Measurements from ENCODE around the gene DDTL. TPM values are rescaled to one million over a fixed set of nuclear protein-coding genes. Genes with fewer than 3 reads are reported as not detected.
"Not testable (repeated sequence)": the region's sequence is repeated elsewhere in the genome, so short reads cannot be mapped to it uniquely, and the experiment has no call there.

The DDTL gene
- polyA plus RNA-seq, 1 of the 3 experiments (the other 2 are of a cell fraction) = 1.6 TPM

- DNase-seq; H3K27me3 ChIP-seq (ENCODE audit: insufficient read depth); CTCF ChIA-PET; H3F3A ChIP-seq (replicated peaks; ENCODE audit: insufficient read depth); H3K79me2 ChIP-seq (ENCODE audit: insufficient read depth); H3K4me3 ChIP-seq (ENCODE audit: low read depth in 2 of 2, low read length in 1 of 2); POLR2A ChIA-PET; H4K20me1 ChIP-seq (ENCODE audit: insufficient read depth); H3K9me2 ChIP-seq; H3K4me1 ChIP-seq (ENCODE audit: control insufficient read depth in 1 of 2, insufficient read depth in 2 of 2, low read depth in 1 of 2, low read length in 1 of 2); H3K36me3 ChIP-seq (replicated peaks in 1 of 2; ENCODE audit: control insufficient read depth in 1 of 2, insufficient read depth in 2 of 2, low read length in 1 of 2); H3K9ac ChIP-seq; H3K27ac ChIP-seq (ENCODE audit: low read depth in 2 of 2, low read length in 1 of 2); H3K9me3 ChIP-seq; H2AFZ ChIP-seq (ENCODE audit: low read depth); H3K4me2 ChIP-seq: not testable (repeated sequence)
- no CpG with 5 or more reads among the region's 41 CpGs for WGBS (ENCODE audit: low lambda C conversion rate)
These were observed 13.0 kb downstream of the DDTL start, which contains the start of gene GSTT2 for GRCh38 chr22:23979557-23980240. GSTT2 (plus strand) TSS chr22:23980134.

- H2AFZ ChIP-seq (ENCODE audit: low read depth); H3K27ac ChIP-seq (ENCODE audit: low read depth in 2 of 2, low read length in 1 of 2); H3K9me2 ChIP-seq; H3K9ac ChIP-seq; CTCF ChIA-PET; DNase-seq; H3K4me2 ChIP-seq; H3K4me1 ChIP-seq (ENCODE audit: control insufficient read depth in 1 of 2, insufficient read depth in 2 of 2, low read depth in 1 of 2, low read length in 1 of 2); H3K79me2 ChIP-seq (ENCODE audit: insufficient read depth); H4K20me1 ChIP-seq (ENCODE audit: insufficient read depth); H3K9me3 ChIP-seq; POLR2A ChIA-PET; H3K36me3 ChIP-seq (replicated peaks in 1 of 2; ENCODE audit: control insufficient read depth in 1 of 2, insufficient read depth in 2 of 2, low read length in 1 of 2); H3K4me3 ChIP-seq (ENCODE audit: low read depth in 2 of 2, low read length in 1 of 2); H3F3A ChIP-seq (replicated peaks; ENCODE audit: insufficient read depth); H3K27me3 ChIP-seq (ENCODE audit: insufficient read depth): not testable (repeated sequence)
- 17% methylated on average over 3 of the region's 7 CpGs for WGBS (ENCODE audit: low lambda C conversion rate)
These were observed 13.9 kb downstream of the DDTL start for GRCh38 chr22:23980567-23980966.

- Histone ChIP-seq H3K4me1 (ENCODE audit: control insufficient read depth in 1 of 2, insufficient read depth in 2 of 2, low read depth in 1 of 2, low read length in 1 of 2) (no peaks in the 10 kb centered on the region; a peak in 1 of 4 replicates), H3K9me3 (no peaks in the 10 kb centered on the region), H4K20me1 (ENCODE audit: insufficient read depth) (no peaks in the 10 kb centered on the region), H3K27ac (ENCODE audit: low read depth in 2 of 2, low read length in 1 of 2) (no peak overlapping the region), H3K4me3 (ENCODE audit: low read depth in 2 of 2, low read length in 1 of 2) (no peak overlapping the region), H2AFZ (ENCODE audit: low read depth) (no peak overlapping the region), H3K27me3 (ENCODE audit: insufficient read depth) (no peaks in the 10 kb centered on the region), H3K36me3 (replicated peaks in 1 of 2; ENCODE audit: control insufficient read depth in 1 of 2, insufficient read depth in 2 of 2, low read length in 1 of 2) (no peaks in the 10 kb centered on the region), H3K9me2 (no peaks in the 10 kb centered on the region), H3K4me2 (no peak overlapping the region), H3K79me2 (ENCODE audit: insufficient read depth) (no peaks in the 10 kb centered on the region), H3K9ac (no peak overlapping the region), H3F3A (replicated peaks; ENCODE audit: insufficient read depth) (no peaks in the 10 kb centered on the region)
- POLR2A ChIA-PET = no interaction called here
- TF ChIP-seq MEF2A (IDR thresholded peaks at IDR 0.05; ENCODE audit: borderline replicate concordance, low read depth) = no peak
- TF ChIP-seq REST (IDR thresholded peaks at IDR 0.05; ENCODE audit: low read depth, low read length) = no peak
- TF ChIP-seq RAD21 (IDR thresholded peaks at IDR 0.05; ENCODE audit: low read length) = peak; percentile 81
- TF ChIP-seq EZH2phosphoT487 (IDR thresholded peaks at IDR 0.05; ENCODE audit: borderline replicate concordance, low read depth) = no peak
- peak; percentile 24; the same call in 1 of the 2 replicates for TF ChIP-seq MAX (IDR thresholded peaks at IDR 0.05; ENCODE audit: low read depth)
- no peak for TF ChIP-seq TAF1 (IDR thresholded peaks at IDR 0.05; ENCODE audit: borderline replicate concordance, low read depth, low read length)
- no peak for TF ChIP-seq TCF12 (IDR thresholded peaks at IDR 0.05)
- peak; percentile 60 for TF ChIP-seq SMC3 (IDR thresholded peaks at IDR 0.05; ENCODE audit: low read depth, low read length)
- no peak for TF ChIP-seq JUND (IDR thresholded peaks at IDR 0.05)
- no peak for TF ChIP-seq FOSL2 (IDR thresholded peaks at IDR 0.05; ENCODE audit: borderline replicate concordance, low read depth)
- TF ChIP-seq CHD2 (IDR thresholded peaks at IDR 0.05; ENCODE audit: low read length, partially characterized antibody) = no peak
- TF ChIP-seq CTCF (IDR thresholded peaks at IDR 0.05) = peak; percentile 65
- TF ChIP-seq ELF1 (IDR thresholded peaks at IDR 0.05) = no peak
- peak; percentile 52 for DNase-seq
- 37% methylated on average over 6 of the region's 6 CpGs for WGBS (ENCODE audit: low lambda C conversion rate)
- CTCF ChIA-PET = interaction anchor here (0.6 to 0.8 kb wide), 2 partner anchors 91 to 195 kb away, joined by 3 to 4 read pairs; no protein-coding TSS in a partner anchor
These were observed 17.7 kb downstream of the DDTL start for GRCh38 chr22:23984430-23984829.

Data from SK-N-SH (cell line).